GM18502 (cell line): ENCODE data around the gene NDUFS7.

Experiments used
- ATAC-seq: cut with Tn5 transposase; IDR thresholded peaks from one replicate; pipeline ENCODE4 v1.9.1; 2021; ENCODE audit warnings: mild to moderate bottlenecking; ENCODE audit not compliant: unreplicated experiment, poor library complexity

The NDUFS7 gene

GRCh38 chr19:1364070-1364704 is 19.5 kb upstream of the NDUFS7 start:
- ATAC-seq = no peak

GRCh38 chr19:1365319-1366269 is 18.1 kb upstream of the NDUFS7 start:
- no peak for ATAC-seq

- no peak for ATAC-seq
Measured at GRCh38 chr19:1366296-1366695, 17.4 kb upstream of the NDUFS7 start.

- no peak for ATAC-seq
Measured at GRCh38 chr19:1366899-1367870, 16.5 kb upstream of the NDUFS7 start.

GRCh38 chr19:1369214-1369805 is 14.4 kb upstream of the NDUFS7 start:
- no peak for ATAC-seq

- no peak for ATAC-seq
Measured at GRCh38 chr19:1370579-1371361, 12.9 kb upstream of the NDUFS7 start.

- ATAC-seq = no peak
Measured at GRCh38 chr19:1373042-1373533, 10.6 kb upstream of the NDUFS7 start.

GRCh38 chr19:1373534-1374249 is 10.0 kb upstream of the NDUFS7 start:
- no peak for ATAC-seq

GRCh38 chr19:1374250-1374577 is 9.5 kb upstream of the NDUFS7 start:
- ATAC-seq = no peak

GRCh38 chr19:1376415-1376805 is 7.3 kb upstream of the NDUFS7 start:
- ATAC-seq = no peak

- ATAC-seq = no peak
Measured at GRCh38 chr19:1377176-1377964, 6.3 kb upstream of the NDUFS7 start.

- ATAC-seq = no peak
Measured at GRCh38 chr19:1377965-1378785, 5.5 kb upstream of the NDUFS7 start.

GRCh38 chr19:1379126-1379905 is 4.4 kb upstream of the NDUFS7 start:
- no peak for ATAC-seq

GRCh38 chr19:1379961-1380489 is 3.7 kb upstream of the NDUFS7 start:
- no peak for ATAC-seq

- no peak for ATAC-seq
Measured at GRCh38 chr19:1382250-1382649, 1.5 kb upstream of the NDUFS7 start.

GRCh38 chr19:1383017-1383311 is 743 bp upstream of the NDUFS7 start:
- ATAC-seq = no peak
